ENCODE measurements around the gene ARL9. TPM values are rescaled to one million over a fixed set of nuclear protein-coding genes. Genes with fewer than 3 reads are reported as not detected.

ARL9 gene
- polyA plus RNA-seq, 3 donors, result 0.24 to 1.9 (median 1.5) TPM

- DNase-seq (ENCODE audit: low read depth in 3 of 3, low spot score in 2 of 3), result peak in 1 of 3 donors; percentile 42
Measured at GRCh38 chr4:56530269-56531148, 24.9 kb downstream of the ARL9 start.

- no peak for DNase-seq (ENCODE audit: low read depth in 3 of 3, low spot score in 2 of 3)
Measured at GRCh38 chr4:56531149-56531770, 25.7 kb downstream of the ARL9 start.

- DNase-seq (ENCODE audit: low read depth in 3 of 3, low spot score in 2 of 3), result no peak
Measured at GRCh38 chr4:56531823-56532222, 26.2 kb downstream of the ARL9 start.

GRCh38 chr4:56532239-56532638 lies 26.6 kb downstream of the ARL9 start:
- no peak for DNase-seq (ENCODE audit: low read depth in 3 of 3, low spot score in 2 of 3)

GRCh38 chr4:56535915-56536314 lies 30.3 kb downstream of the ARL9 start:
- DNase-seq (ENCODE audit: low read depth in 3 of 3, low spot score in 2 of 3), result no peak

GRCh38 chr4:56537147-56537546 lies 31.6 kb downstream of the ARL9 start:
- DNase-seq (ENCODE audit: low read depth in 3 of 3, low spot score in 2 of 3), result no peak

- no peak for DNase-seq (ENCODE audit: low read depth in 3 of 3, low spot score in 2 of 3)
Measured at GRCh38 chr4:56540826-56541225, 35.2 kb downstream of the ARL9 start.

GRCh38 chr4:56544573-56545131 lies 39.1 kb downstream of the ARL9 start:
- peak; percentile 65 to 78 (median 75) for DNase-seq (ENCODE audit: low read depth in 3 of 3, low spot score in 2 of 3)

GRCh38 chr4:56550642-56551041 lies 45.1 kb downstream of the ARL9 start:
- DNase-seq (ENCODE audit: low read depth in 3 of 3, low spot score in 2 of 3), result no peak

- DNase-seq (ENCODE audit: low read depth in 3 of 3, low spot score in 2 of 3), result no peak
Measured at GRCh38 chr4:56551516-56551915, 45.9 kb downstream of the ARL9 start.

GRCh38 chr4:56552273-56552672 lies 46.7 kb downstream of the ARL9 start:
- no peak for DNase-seq (ENCODE audit: low read depth in 3 of 3, low spot score in 2 of 3)

- DNase-seq (ENCODE audit: low read depth in 3 of 3, low spot score in 2 of 3), result no peak
Measured at GRCh38 chr4:56570041-56570440, 64.5 kb downstream of the ARL9 start.

Other genes starting within 250 kb of the ARL9 start
- gene AASDH, start 118.3 kb upstream of the ARL9 start, polyA plus RNA-seq (ENCODE audit: insufficient read length in 3 of 3), result 10 to 100 TPM; 25.3 to 30.9 (median 25.3) TPM
- gene PPAT, start 70.2 kb upstream of the ARL9 start, polyA plus RNA-seq (ENCODE audit: insufficient read length in 3 of 3), result 10 to 100 TPM; 27.2 to 29.5 (median 28.3) TPM
- gene PAICS, start 69.5 kb upstream of the ARL9 start, polyA plus RNA-seq (ENCODE audit: insufficient read length in 3 of 3), result 100 to 1,000 TPM; 126 to 136 (median 135) TPM
- gene SRP72, start 38.2 kb upstream of the ARL9 start, polyA plus RNA-seq (ENCODE audit: insufficient read length in 3 of 3), result 100 to 1,000 TPM; 132 to 144 (median 137) TPM
- gene HOPX, start 175.5 kb downstream of the ARL9 start, polyA plus RNA-seq (ENCODE audit: insufficient read length in 3 of 3), result 10 to 100 TPM; 12.0 to 17.5 (median 14.9) TPM

Data from right renal cortex interstitium (tissue), 3 donors.